Measurements from ENCODE around the gene MEGF8. TPM values are rescaled to one million over a fixed set of nuclear protein-coding genes. Genes with fewer than 3 reads are reported as not detected.

The MEGF8 gene
- total RNA-seq, 3 donors from 2014 or later, result 9.7 to 15.5 (median 10.8) TPM

- H3K27ac ChIP-seq, result no peak overlapping the region
- peaks cover 0 to 5% of the 10 kb centered on the region in 2 donors for H3K4me1 ChIP-seq
- no peak for DNase-seq (ENCODE audit: low spot score in 2 of 2)
- no peaks in the 10 kb centered on the region for H3K27me3 ChIP-seq
- intact Hi-C loops (cut with DNase I; ENCODE audit: low total_unique reads), result no loop called here
- no peaks in the 10 kb centered on the region for H3K9me3 ChIP-seq
- TF ChIP-seq POLR2AphosphoS5 (IDR thresholded peaks at IDR 0.05), result no peak
- TF ChIP-seq POLR2A (IDR thresholded peaks at IDR 0.05), result no peak
- no peak for TF ChIP-seq CTCF (IDR thresholded peaks at IDR 0.05)
- H3K36me3 ChIP-seq, result no peaks in the 10 kb centered on the region
- H3K4me3 ChIP-seq, result no peak overlapping the region
These were observed 35.3 kb upstream of the MEGF8 start for GRCh38 chr19:42290136-42290522.

GRCh38 chr19:42290523-42291434 is 34.7 kb upstream of the MEGF8 start:
- H3K27me3 ChIP-seq, result no peaks in the 10 kb centered on the region
- no peaks in the 10 kb centered on the region for H3K36me3 ChIP-seq
- intact Hi-C loops (cut with DNase I; ENCODE audit: low total_unique reads), result no loop called here
- no peak overlapping the region for H3K27ac ChIP-seq
- no peak overlapping the region for H3K4me3 ChIP-seq
- TF ChIP-seq POLR2AphosphoS5 (IDR thresholded peaks at IDR 0.05), result no peak
- no peak for TF ChIP-seq POLR2A (IDR thresholded peaks at IDR 0.05)
- peak in 1 of 3 donors; percentile 32 for TF ChIP-seq CTCF (IDR thresholded peaks at IDR 0.05)
- H3K9me3 ChIP-seq, result no peaks in the 10 kb centered on the region
- no peak for DNase-seq (ENCODE audit: low spot score in 2 of 2)
- no peaks in the 10 kb centered on the region for H3K4me1 ChIP-seq

GRCh38 chr19:42291435-42291810 is 34.0 kb upstream of the MEGF8 start:
- Histone ChIP-seq H3K27ac (no peak overlapping the region), H3K4me1 (no peaks in the 10 kb centered on the region), H3K27me3 (no peaks in the 10 kb centered on the region), H3K9me3 (no peaks in the 10 kb centered on the region), H3K36me3 (no peaks in the 10 kb centered on the region), H3K4me3 (no peak overlapping the region)
- intact Hi-C loops (cut with DNase I; ENCODE audit: low total_unique reads), result no loop called here
- TF ChIP-seq CTCF (IDR thresholded peaks at IDR 0.05) (no peak), POLR2A (IDR thresholded peaks at IDR 0.05) (no peak), POLR2AphosphoS5 (IDR thresholded peaks at IDR 0.05) (no peak)
- no peak for DNase-seq (ENCODE audit: low spot score in 2 of 2)

GRCh38 chr19:42292042-42292960 is 33.1 kb upstream of the MEGF8 start:
- H3K9me3 ChIP-seq, result no peaks in the 10 kb centered on the region
- H3K4me3 ChIP-seq, result no peak overlapping the region
- peak overlapping the region in 1 of 2 donors; percentile 19 for H3K27ac ChIP-seq
- TF ChIP-seq POLR2A (IDR thresholded peaks at IDR 0.05), result no peak
- no peak for TF ChIP-seq POLR2AphosphoS5 (IDR thresholded peaks at IDR 0.05)
- TF ChIP-seq CTCF (IDR thresholded peaks at IDR 0.05), result no peak
- DNase-seq (ENCODE audit: low spot score in 2 of 2), result no peak
- no peaks in the 10 kb centered on the region for H3K27me3 ChIP-seq
- intact Hi-C loops (cut with DNase I; ENCODE audit: low total_unique reads), result no loop called here
- H3K36me3 ChIP-seq, result no peaks in the 10 kb centered on the region
- no peaks in the 10 kb centered on the region for H3K4me1 ChIP-seq

All from breast epithelium (tissue), 4 donors.